Stimulated activated memory B cell treated with anti-CD40 and anti-IgM and Interleukin-4, amounts not matched to agents 10 μg/mL and 1 μg/mL and 100 μg/mL, for 72 hours (primary cell): Measurements from ENCODE around the gene LRRC74B.
A peak's percentile ranks its signal among the peaks of the same experiment; 100 is the strongest.
"Not testable (repeated sequence)": the region's sequence is repeated elsewhere in the genome, so short reads cannot be mapped to it uniquely, and the experiment has no call there.

Source experiments
- ATAC-seq: fragments of 150-1000 bp; cut with Tn5 transposase; 2 replicates; pipeline ENCODE4 v1.10.0; 2021
- H3K27ac Mint-ChIP-seq: one replicate; pipeline ENCODE4 v1.8.0; 2022; ENCODE audit warnings: mild to moderate bottlenecking, mixed read lengths
- H3K27me3 Mint-ChIP-seq: one replicate; pipeline ENCODE4 v1.8.0; 2022; ENCODE audit warnings: mixed read lengths
- H3K36me3 Mint-ChIP-seq: one replicate; pipeline ENCODE4 v1.8.0; 2022; ENCODE audit warnings: mixed read lengths
- H3K4me1 Mint-ChIP-seq: one replicate; pipeline ENCODE4 v1.8.0; 2022; ENCODE audit warnings: mixed read lengths
- H3K4me3 Mint-ChIP-seq: one replicate; pipeline ENCODE4 v1.8.0; 2022; ENCODE audit warnings: mild to moderate bottlenecking, moderate library complexity, mixed read lengths
- H3K9me3 Mint-ChIP-seq: one replicate; pipeline ENCODE4 v1.8.0; 2022; ENCODE audit warnings: mixed read lengths

LRRC74B gene

DNA sequence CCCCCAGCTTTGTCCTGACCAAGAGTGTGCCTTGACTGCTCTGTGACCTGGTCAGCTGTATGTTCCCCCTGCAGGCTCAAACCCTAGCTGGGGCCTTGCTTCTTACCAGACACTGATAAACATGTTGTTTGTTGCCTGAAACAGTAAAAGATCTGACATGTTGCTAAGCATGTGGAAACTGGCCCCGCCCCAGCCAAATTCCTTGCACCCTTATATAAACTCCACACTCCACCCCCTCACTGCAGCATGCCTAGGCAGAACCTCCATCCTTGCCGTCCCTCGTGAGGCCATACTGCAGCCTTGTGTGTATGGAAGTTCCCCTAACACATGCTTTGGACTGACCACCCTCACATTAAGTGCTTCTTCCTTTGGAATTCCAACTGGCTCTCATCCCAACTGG lies 27.3 kb downstream of the LRRC74B start:
- Mint-ChIP-seq H3K4me3 (no peak overlapping the region), H3K36me3 (no peaks in the 10 kb centered on the region), H3K27me3 (peaks cover 19% of the 10 kb centered on the region), H3K9me3 (no peaks in the 10 kb centered on the region), H3K4me1 (no peaks in the 10 kb centered on the region), H3K27ac (no peak overlapping the region)
- ATAC-seq = no peak

DNA sequence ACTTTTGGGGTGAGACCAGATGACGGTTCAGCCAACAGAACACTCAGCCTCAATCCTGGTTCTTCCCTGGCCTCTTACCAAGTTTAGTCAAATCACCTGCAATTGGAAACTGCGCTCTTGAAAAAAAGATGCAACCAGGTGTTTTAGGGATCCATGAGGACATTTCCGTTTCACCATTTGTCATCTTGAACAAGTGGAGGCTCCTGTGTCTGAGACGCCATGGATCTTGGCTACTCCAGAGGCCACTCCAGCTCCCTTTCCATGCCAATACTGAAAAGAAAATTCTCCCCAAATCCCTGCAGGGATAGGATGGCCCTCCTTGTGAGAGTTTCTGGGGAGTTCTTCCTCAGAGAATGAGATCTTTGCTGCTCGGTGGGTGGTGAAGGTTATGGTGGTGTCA lies 27.7 kb downstream of the LRRC74B start:
- Mint-ChIP-seq H3K4me3 (no peak overlapping the region), H3K27ac (no peak overlapping the region), H3K9me3 (no peaks in the 10 kb centered on the region), H3K27me3 (peaks cover 24% of the 10 kb centered on the region), H3K4me1 (no peaks in the 10 kb centered on the region), H3K36me3 (no peaks in the 10 kb centered on the region)
- no peak for ATAC-seq

- Mint-ChIP-seq H3K4me3 (no peak overlapping the region), H3K36me3 (no peaks in the 10 kb centered on the region)
- ATAC-seq = no peak
Observed at GRCh38 chr22:21074102-21074715, 28.5 kb downstream of the LRRC74B start.

GRCh38 chr22:21075516-21076138 lies 29.9 kb downstream of the LRRC74B start:
- H3K9me3 Mint-ChIP-seq = no peaks in the 10 kb centered on the region
- ATAC-seq = no peak
- no peak overlapping the region for H3K4me3 Mint-ChIP-seq

More at GRCh38 chr22:21074102-21074715, 28.5 kb downstream of the LRRC74B start:
- H3K27me3 Mint-ChIP-seq = peaks cover 31% of the 10 kb centered on the region
- no peaks in the 10 kb centered on the region for H3K4me1 Mint-ChIP-seq
- H3K9me3 Mint-ChIP-seq = no peaks in the 10 kb centered on the region
- H3K27ac Mint-ChIP-seq = no peak overlapping the region

GRCh38 chr22:21076912-21077625 lies 31.3 kb downstream of the LRRC74B start:
- no peak for ATAC-seq
- Mint-ChIP-seq H3K4me1 (no peaks in the 10 kb centered on the region), H3K27me3 (peaks cover 35% of the 10 kb centered on the region), H3K4me3 (no peak overlapping the region), H3K27ac (no peak overlapping the region), H3K36me3 (no peaks in the 10 kb centered on the region), H3K9me3 (no peaks in the 10 kb centered on the region)

More at GRCh38 chr22:21075516-21076138, 29.9 kb downstream of the LRRC74B start:
- Mint-ChIP-seq H3K27ac (no peak overlapping the region), H3K4me1 (no peaks in the 10 kb centered on the region), H3K36me3 (no peaks in the 10 kb centered on the region), H3K27me3 (peaks cover 35% of the 10 kb centered on the region)

DNA sequence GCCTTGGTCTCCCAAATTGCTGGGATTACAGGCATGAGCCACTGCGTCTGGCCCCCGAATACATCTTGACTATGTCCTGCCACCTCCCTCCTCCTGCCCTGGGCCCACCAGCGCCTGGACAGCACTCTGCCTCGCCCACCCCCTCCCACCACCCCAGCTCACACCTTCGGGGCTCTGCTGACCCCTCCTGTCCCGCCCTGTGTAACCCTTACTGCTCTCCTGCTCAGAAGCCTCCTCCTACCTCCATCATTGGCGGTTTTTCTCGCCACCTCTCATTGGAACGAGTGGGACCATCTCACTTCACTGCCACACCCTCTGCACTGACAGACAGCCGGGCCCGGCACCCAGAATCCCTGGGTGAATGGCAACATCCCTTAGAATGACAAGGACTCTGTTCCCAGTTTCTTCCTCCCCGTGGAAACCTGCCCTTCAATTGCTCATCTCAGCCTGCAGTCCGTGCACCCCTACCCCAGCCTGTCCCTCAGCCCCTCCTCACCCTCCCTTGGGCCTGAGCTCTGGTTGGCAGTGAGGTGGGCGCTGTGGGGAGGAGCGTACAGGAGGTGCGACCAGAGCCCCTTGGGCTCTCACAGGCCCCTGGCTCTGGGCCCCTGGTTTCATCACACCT lies 32.2 kb downstream of the LRRC74B start:
- peaks cover 35% of the 10 kb centered on the region for H3K27me3 Mint-ChIP-seq
- no peaks in the 10 kb centered on the region for H3K9me3 Mint-ChIP-seq
- H3K27ac Mint-ChIP-seq = no peak overlapping the region
- H3K4me3 Mint-ChIP-seq = no peak overlapping the region
- H3K36me3 Mint-ChIP-seq = no peaks in the 10 kb centered on the region
- ATAC-seq = peak; percentile 9
- H3K4me1 Mint-ChIP-seq = no peaks in the 10 kb centered on the region

- Mint-ChIP-seq H3K4me1 (no peaks in the 10 kb centered on the region), H3K27ac (no peak overlapping the region), H3K4me3 (no peak overlapping the region), H3K36me3 (no peaks in the 10 kb centered on the region), H3K9me3 (no peaks in the 10 kb centered on the region), H3K27me3 (peaks cover 35% of the 10 kb centered on the region)
- no peak for ATAC-seq
Observed at GRCh38 chr22:21078916-21079315, 33.2 kb downstream of the LRRC74B start.

GRCh38 chr22:21079493-21079892 lies 33.7 kb downstream of the LRRC74B start:
- Mint-ChIP-seq H3K36me3 (no peaks in the 10 kb centered on the region), H3K4me3 (no peak overlapping the region), H3K4me1 (no peaks in the 10 kb centered on the region), H3K27me3 (peaks cover 35% of the 10 kb centered on the region), H3K27ac (no peak overlapping the region), H3K9me3 (no peaks in the 10 kb centered on the region)
- ATAC-seq = peak; percentile 37

DNA sequence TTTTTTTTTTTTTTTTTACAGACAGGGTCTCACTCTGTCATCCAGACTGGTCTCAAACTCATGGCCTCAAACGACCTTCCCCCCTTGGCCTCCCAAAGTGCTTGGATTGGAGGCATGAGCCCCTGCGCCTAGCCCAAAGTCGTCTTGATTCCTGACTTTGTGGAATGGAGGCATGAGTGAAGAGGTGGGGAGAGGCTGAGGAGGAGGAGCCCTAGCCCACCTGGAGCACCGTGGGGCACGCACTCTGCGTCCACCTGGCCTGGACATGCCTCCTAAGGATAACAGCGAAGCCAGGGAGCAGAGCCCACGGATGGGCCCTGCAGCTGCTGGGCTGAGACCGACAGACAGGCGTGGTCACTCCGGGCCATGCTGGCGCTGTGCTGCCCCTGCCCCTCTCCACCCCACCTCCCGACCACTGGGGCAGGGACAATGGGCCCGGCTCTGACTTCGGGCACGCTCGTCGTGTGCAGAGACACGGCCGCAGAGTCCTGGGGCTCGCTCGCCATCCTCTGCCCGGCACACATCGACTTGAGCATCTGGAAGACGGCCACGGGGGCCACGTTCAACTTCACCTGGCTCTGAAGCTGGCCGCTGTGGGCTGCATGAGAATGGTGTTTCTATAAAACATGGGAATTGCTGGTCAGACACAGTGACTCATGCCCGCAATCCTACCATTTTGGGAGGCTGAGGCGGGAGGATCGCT lies 34.8 kb downstream of the LRRC74B start:
- Mint-ChIP-seq H3K27ac (no peak overlapping the region), H3K36me3 (no peaks in the 10 kb centered on the region), H3K4me3 (no peak overlapping the region), H3K27me3 (peaks cover 35% of the 10 kb centered on the region), H3K9me3 (peaks cover 2% of the 10 kb centered on the region), H3K4me1 (no peaks in the 10 kb centered on the region)
- ATAC-seq = no peak

GRCh38 chr22:21082248-21082647 lies 36.5 kb downstream of the LRRC74B start:
- peaks cover 2% of the 10 kb centered on the region for H3K9me3 Mint-ChIP-seq
- no peak overlapping the region for H3K27ac Mint-ChIP-seq
- peaks cover 24% of the 10 kb centered on the region for H3K27me3 Mint-ChIP-seq
- no peaks in the 10 kb centered on the region for H3K36me3 Mint-ChIP-seq
- ATAC-seq = no peak
- H3K4me3 Mint-ChIP-seq = no peak overlapping the region
- no peaks in the 10 kb centered on the region for H3K4me1 Mint-ChIP-seq

- H3K4me3 Mint-ChIP-seq = no peak overlapping the region
Observed at GRCh38 chr22:21087119-21087518, 41.4 kb downstream of the LRRC74B start.

GRCh38 chr22:21087926-21088325 lies 42.2 kb downstream of the LRRC74B start:
- H3K4me1 Mint-ChIP-seq, H3K9me3 Mint-ChIP-seq, H3K4me3 Mint-ChIP-seq, H3K27ac Mint-ChIP-seq, H3K36me3 Mint-ChIP-seq, ATAC-seq, H3K27me3 Mint-ChIP-seq: not testable (repeated sequence)

More at GRCh38 chr22:21087119-21087518, 41.4 kb downstream of the LRRC74B start:
- ATAC-seq = no peak
- H3K36me3 Mint-ChIP-seq = no peaks in the 10 kb centered on the region
- H3K27ac Mint-ChIP-seq = no peak overlapping the region
- H3K27me3 Mint-ChIP-seq = no peaks in the 10 kb centered on the region
- H3K4me1 Mint-ChIP-seq = no peaks in the 10 kb centered on the region
- peaks cover 2% of the 10 kb centered on the region for H3K9me3 Mint-ChIP-seq

GRCh38 chr22:21091220-21091619 lies 45.5 kb downstream of the LRRC74B start:
- not testable (repeated sequence) for H3K27ac Mint-ChIP-seq, ATAC-seq

GRCh38 chr22:21092797-21093554 lies 47.2 kb downstream of the LRRC74B start:
- H3K27me3 Mint-ChIP-seq = peaks cover 3% of the 10 kb centered on the region
- no peak overlapping the region for H3K4me3 Mint-ChIP-seq
- no peaks in the 10 kb centered on the region for H3K36me3 Mint-ChIP-seq
- no peaks in the 10 kb centered on the region for H3K4me1 Mint-ChIP-seq
- H3K27ac Mint-ChIP-seq = no peak overlapping the region
- H3K9me3 Mint-ChIP-seq = no peaks in the 10 kb centered on the region
- no peak for ATAC-seq

More at GRCh38 chr22:21091220-21091619, 45.5 kb downstream of the LRRC74B start:
- not testable (repeated sequence) for H3K4me3 Mint-ChIP-seq, H3K27me3 Mint-ChIP-seq, H3K4me1 Mint-ChIP-seq, H3K36me3 Mint-ChIP-seq, H3K9me3 Mint-ChIP-seq
